Measurements from ENCODE around the gene PTPRE.
"Not testable (repeated sequence)": the region's sequence is repeated elsewhere in the genome, so short reads cannot be mapped to it uniquely, and the experiment has no call there.

Gene PTPRE

GRCh38 chr10:127989481-127990012 lies 82.6 kb downstream of the PTPRE start:
- Histone ChIP-seq H3K9ac (ENCODE audit: low read depth, low read length, poor library complexity, severe bottlenecking) (no peak overlapping the region), H3K9me3 (ENCODE audit: insufficient read depth, low read depth, low read length) (no peaks in the 10 kb centered on the region), H3K79me2 (ENCODE audit: insufficient read depth, low read length) (no peaks in the 10 kb centered on the region), H3K27me3 (ENCODE audit: insufficient read depth, low read length, poor library complexity, severe bottlenecking) (no peaks in the 10 kb centered on the region), H3K36me3 (ENCODE audit: insufficient read depth, low read length) (no peaks in the 10 kb centered on the region), H3K9me2 (replicated peaks; ENCODE audit: low read depth, low read length) (no peaks in the 10 kb centered on the region), H3K4me3 (ENCODE audit: low read length, poor library complexity, severe bottlenecking) (no peak overlapping the region), H3K4me1 (ENCODE audit: insufficient read depth, low read length, poor library complexity, severe bottlenecking) (peaks cover 20% of the 10 kb centered on the region), H3K4me2 (ENCODE audit: low read depth, low read length, poor library complexity, severe bottlenecking) (no peak overlapping the region), H4K20me1 (ENCODE audit: insufficient read depth, low read length, poor library complexity, severe bottlenecking) (no peaks in the 10 kb centered on the region), H2AFZ (ENCODE audit: low read length) (no peak overlapping the region), H3F3A (ENCODE audit: low read depth) (no peaks in the 10 kb centered on the region)
- TF ChIP-seq, protein P1, sequence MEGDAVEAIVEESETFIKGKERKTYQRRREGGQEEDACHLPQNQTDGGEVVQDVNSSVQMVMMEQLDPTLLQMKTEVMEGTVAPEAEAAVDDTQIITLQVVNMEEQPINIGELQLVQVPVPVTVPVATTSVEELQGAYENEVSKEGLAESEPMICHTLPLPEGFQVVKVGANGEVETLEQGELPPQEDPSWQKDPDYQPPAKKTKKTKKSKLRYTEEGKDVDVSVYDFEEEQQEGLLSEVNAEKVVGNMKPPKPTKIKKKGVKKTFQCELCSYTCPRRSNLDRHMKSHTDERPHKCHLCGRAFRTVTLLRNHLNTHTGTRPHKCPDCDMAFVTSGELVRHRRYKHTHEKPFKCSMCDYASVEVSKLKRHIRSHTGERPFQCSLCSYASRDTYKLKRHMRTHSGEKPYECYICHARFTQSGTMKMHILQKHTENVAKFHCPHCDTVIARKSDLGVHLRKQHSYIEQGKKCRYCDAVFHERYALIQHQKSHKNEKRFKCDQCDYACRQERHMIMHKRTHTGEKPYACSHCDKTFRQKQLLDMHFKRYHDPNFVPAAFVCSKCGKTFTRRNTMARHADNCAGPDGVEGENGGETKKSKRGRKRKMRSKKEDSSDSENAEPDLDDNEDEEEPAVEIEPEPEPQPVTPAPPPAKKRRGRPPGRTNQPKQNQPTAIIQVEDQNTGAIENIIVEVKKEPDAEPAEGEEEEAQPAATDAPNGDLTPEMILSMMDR (conservative IDR thresholded peaks at IDR 0.05; ENCODE audit: low read length), result no peak
- TF ChIP-seq EZH2phosphoT487 (IDR thresholded peaks at IDR 0.05; ENCODE audit: borderline replicate concordance), result no peak

- not testable (repeated sequence) for H3K9ac ChIP-seq (ENCODE audit: low read depth, low read length, poor library complexity, severe bottlenecking)
- H3K4me1 ChIP-seq (ENCODE audit: insufficient read depth, low read length, poor library complexity, severe bottlenecking), result peaks cover 20% of the 10 kb centered on the region
These were observed 83.4 kb downstream of the PTPRE start for GRCh38 chr10:127990132-127990788.

DNA sequence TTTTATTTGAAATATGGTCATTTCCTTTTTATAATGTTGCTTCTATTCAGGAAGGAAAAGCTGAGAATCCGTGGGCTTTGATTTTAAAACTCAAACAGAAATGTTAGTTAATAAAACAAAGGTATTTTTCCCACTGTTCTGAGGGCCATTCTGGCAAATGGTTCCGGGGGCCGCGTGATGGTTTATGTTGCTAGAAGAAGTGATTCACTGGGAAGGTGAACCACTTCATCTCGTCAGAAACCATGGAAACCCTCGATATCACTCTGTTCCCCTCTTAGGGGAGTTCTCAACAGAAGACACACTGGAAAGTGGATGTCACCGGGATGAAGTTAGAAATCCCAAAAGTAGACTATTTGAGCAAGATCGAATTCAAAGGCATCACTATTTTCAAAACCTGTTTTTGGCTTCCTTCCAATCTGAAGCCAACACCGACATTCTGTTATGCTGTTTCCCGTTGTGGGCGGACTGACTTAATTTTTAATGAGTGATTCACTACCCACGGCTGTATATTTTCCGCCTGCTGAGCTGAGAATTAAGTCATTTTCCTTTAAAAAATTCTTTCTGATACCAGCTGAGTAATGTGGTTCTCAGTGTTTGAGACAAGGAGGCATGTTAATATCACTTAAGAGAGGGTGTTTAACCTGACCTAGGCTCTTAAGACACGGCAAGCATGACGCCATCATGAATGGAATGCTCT lies 84.1 kb downstream of the PTPRE start:
- peak overlapping the region; percentile 39 for H3K4me3 ChIP-seq (ENCODE audit: low read length, poor library complexity, severe bottlenecking)
- peaks cover 20% of the 10 kb centered on the region for H3K4me1 ChIP-seq (ENCODE audit: insufficient read depth, low read length, poor library complexity, severe bottlenecking)
- peak overlapping the region; percentile 38; the same call in 1 of the 2 replicates for H2AFZ ChIP-seq (ENCODE audit: low read length)
- no peaks in the 10 kb centered on the region for H3K9me2 ChIP-seq (replicated peaks; ENCODE audit: low read depth, low read length)
- no peaks in the 10 kb centered on the region for H3K79me2 ChIP-seq (ENCODE audit: insufficient read depth, low read length)
- H3K9ac ChIP-seq (ENCODE audit: low read depth, low read length, poor library complexity, severe bottlenecking), result peak overlapping the region; percentile 23
- no peaks in the 10 kb centered on the region for H3K9me3 ChIP-seq (ENCODE audit: insufficient read depth, low read depth, low read length)
- H4K20me1 ChIP-seq (ENCODE audit: insufficient read depth, low read length, poor library complexity, severe bottlenecking), result no peaks in the 10 kb centered on the region
- H3K36me3 ChIP-seq (ENCODE audit: insufficient read depth, low read length), result no peaks in the 10 kb centered on the region
- no peak for TF ChIP-seq EZH2phosphoT487 (IDR thresholded peaks at IDR 0.05; ENCODE audit: borderline replicate concordance)
- TF ChIP-seq, protein P1 (conservative IDR thresholded peaks at IDR 0.05; ENCODE audit: low read length), result no peak
- peak overlapping the region; percentile 62 for H3K4me2 ChIP-seq (ENCODE audit: low read depth, low read length, poor library complexity, severe bottlenecking)
- H3F3A ChIP-seq (ENCODE audit: low read depth), result no peaks in the 10 kb centered on the region
- no peaks in the 10 kb centered on the region for H3K27me3 ChIP-seq (ENCODE audit: insufficient read depth, low read length, poor library complexity, severe bottlenecking)

More at GRCh38 chr10:127990132-127990788, 83.4 kb downstream of the PTPRE start:
- H2AFZ ChIP-seq (ENCODE audit: low read length), result peak overlapping the region; percentile 38; the same call in 1 of the 2 replicates
- not testable (repeated sequence) for H3F3A ChIP-seq (ENCODE audit: low read depth); H3K9me3 ChIP-seq (ENCODE audit: insufficient read depth, low read depth, low read length); H4K20me1 ChIP-seq (ENCODE audit: insufficient read depth, low read length, poor library complexity, severe bottlenecking); H3K9me2 ChIP-seq (replicated peaks; ENCODE audit: low read depth, low read length); H3K27me3 ChIP-seq (ENCODE audit: insufficient read depth, low read length, poor library complexity, severe bottlenecking); H3K4me3 ChIP-seq (ENCODE audit: low read length, poor library complexity, severe bottlenecking); H3K36me3 ChIP-seq (ENCODE audit: insufficient read depth, low read length); H3K79me2 ChIP-seq (ENCODE audit: insufficient read depth, low read length)
- H3K4me2 ChIP-seq (ENCODE audit: low read depth, low read length, poor library complexity, severe bottlenecking), result peak overlapping the region; percentile 62

Measured in Loucy (cell line).